Fibroblast of villous mesenchyme (primary cell): ENCODE data around the gene CDK6. TPM values are rescaled to one million over a fixed set of nuclear protein-coding genes. Genes with fewer than 3 reads are reported as not detected.
A peak's percentile ranks its signal among the peaks of the same experiment; 100 is the strongest.

Source experiments
- DNase-seq: peaks from one replicate; pipeline ENCODE4 v3.0.0-alpha.2; 2010; ENCODE audit warnings: low read depth
- H3K4me3 ChIP-seq: 2 replicates; pipeline ENCODE4 v1.5.1; 2011; ENCODE audit warnings: low read depth, mild to moderate bottlenecking, low read length
- total RNA-seq: library from RNA; depleted of rRNA; stranded (reverse); fragments of >200 nt; gene quantifications from 2 replicates; pipeline ENCODE4 v1.2.3, GENCODE V29; 2012
- TF ChIP-seq, protein P1 (sequence below): IDR thresholded peaks from 2 replicates; pipeline ENCODE4 v1.5.1; 2012; ENCODE audit warnings: low read depth, mild to moderate bottlenecking, low read length; ENCODE audit not compliant: insufficient read depth

The CDK6 gene
- total RNA-seq, 1 donor, result 30.7 TPM

DNA sequence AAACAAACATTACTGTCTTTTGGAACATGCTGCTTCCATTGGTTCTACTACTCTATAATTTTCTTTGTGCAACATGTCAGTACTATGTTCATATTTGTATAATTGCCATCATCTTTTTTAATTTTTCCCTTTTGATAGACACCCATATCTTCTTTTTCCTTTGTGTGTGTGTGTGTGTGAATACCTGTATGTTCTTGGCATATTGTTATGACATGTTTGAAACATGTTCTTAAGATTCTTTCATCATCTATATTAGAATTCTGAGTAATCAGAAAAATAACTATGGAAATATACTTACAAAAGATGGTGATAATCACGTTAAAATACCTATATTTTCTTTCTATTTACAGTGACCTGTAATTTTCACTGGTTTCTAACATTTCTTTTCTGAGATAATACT, 3.5 kb upstream of the CDK6 start:
- DNase-seq, result no peak
- H3K4me3 ChIP-seq, result no peak overlapping the region
- TF ChIP-seq, protein P1, sequence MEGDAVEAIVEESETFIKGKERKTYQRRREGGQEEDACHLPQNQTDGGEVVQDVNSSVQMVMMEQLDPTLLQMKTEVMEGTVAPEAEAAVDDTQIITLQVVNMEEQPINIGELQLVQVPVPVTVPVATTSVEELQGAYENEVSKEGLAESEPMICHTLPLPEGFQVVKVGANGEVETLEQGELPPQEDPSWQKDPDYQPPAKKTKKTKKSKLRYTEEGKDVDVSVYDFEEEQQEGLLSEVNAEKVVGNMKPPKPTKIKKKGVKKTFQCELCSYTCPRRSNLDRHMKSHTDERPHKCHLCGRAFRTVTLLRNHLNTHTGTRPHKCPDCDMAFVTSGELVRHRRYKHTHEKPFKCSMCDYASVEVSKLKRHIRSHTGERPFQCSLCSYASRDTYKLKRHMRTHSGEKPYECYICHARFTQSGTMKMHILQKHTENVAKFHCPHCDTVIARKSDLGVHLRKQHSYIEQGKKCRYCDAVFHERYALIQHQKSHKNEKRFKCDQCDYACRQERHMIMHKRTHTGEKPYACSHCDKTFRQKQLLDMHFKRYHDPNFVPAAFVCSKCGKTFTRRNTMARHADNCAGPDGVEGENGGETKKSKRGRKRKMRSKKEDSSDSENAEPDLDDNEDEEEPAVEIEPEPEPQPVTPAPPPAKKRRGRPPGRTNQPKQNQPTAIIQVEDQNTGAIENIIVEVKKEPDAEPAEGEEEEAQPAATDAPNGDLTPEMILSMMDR, result no peak

- no peak overlapping the region for H3K4me3 ChIP-seq
- no peak for DNase-seq
- TF ChIP-seq, protein P1, result no peak
These were observed 2.6 kb upstream of the CDK6 start for GRCh38 chr7:92838934-92839333.

DNA sequence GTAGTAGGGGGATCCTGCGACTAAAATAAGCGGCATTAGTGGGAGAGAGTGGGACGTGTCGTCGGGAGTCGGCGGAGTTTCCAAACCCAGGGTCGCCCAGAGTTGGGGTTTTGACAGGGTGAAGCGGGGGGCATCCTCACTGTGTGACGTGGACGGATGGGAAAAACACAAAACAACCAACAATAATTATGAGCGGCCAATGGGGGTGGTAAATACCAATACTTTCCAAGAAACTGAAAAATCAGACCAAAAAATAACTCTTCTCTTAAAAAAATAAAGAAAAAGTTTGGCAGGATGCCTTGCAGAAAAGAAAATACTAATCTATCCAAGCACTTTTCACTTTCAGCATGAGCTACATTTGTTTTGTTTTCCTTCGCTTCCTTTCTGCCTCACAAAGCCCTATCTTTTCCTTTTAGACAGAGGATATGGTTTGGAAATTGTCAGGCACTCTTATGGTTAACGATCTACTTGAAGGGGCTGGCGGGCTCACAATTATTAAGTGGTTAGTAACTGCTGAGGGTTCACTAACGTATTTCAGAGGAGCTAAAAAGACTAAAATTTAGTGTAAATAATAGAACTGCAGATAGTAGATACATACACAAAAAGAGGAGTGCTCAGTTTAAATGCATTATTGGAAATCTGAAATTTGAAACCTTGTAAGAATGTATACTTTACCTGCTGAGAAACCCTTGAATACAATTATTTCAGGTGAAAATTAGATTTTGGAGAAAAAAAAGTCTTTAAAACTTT, 802 bp upstream of the CDK6 start:
- H3K4me3 ChIP-seq, result peak overlapping the region; percentile 87
- TF ChIP-seq, protein P1, result no peak
- peak; percentile 23 for DNase-seq

DNA sequence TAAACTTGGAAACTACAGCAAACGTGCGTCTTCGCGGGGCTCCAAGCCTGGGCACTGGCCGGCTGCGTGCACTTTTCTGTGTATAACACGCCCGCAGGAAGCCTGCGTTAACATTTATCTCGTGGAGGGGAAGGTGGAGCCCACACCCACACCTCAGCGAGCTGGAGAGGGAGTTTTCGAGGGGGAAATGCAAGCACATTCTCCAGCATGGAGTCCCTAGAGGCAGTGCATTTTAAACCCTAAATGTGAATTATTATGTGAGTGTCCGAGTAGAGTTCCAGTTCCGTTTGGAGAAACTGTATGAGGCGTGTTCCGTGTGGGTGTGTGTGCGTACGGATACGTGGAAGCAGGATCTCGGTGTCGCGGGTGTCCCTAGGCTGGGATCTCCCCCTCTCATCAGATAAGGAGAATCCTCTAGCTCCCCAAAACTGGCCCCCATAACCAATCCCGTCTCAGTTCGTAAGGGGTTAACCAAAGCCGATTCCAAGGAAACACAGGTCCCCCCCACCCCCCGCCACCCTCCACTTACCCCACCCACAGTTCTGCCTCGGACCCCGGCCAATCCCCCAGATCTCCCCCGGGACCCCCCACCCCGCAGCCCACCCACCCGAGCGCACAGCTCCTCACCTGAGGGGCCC, 403 bp downstream of the CDK6 start:
- peak; percentile 35 for DNase-seq
- TF ChIP-seq, protein P1, result no peak
- peak overlapping the region; percentile 87 for H3K4me3 ChIP-seq

DNA sequence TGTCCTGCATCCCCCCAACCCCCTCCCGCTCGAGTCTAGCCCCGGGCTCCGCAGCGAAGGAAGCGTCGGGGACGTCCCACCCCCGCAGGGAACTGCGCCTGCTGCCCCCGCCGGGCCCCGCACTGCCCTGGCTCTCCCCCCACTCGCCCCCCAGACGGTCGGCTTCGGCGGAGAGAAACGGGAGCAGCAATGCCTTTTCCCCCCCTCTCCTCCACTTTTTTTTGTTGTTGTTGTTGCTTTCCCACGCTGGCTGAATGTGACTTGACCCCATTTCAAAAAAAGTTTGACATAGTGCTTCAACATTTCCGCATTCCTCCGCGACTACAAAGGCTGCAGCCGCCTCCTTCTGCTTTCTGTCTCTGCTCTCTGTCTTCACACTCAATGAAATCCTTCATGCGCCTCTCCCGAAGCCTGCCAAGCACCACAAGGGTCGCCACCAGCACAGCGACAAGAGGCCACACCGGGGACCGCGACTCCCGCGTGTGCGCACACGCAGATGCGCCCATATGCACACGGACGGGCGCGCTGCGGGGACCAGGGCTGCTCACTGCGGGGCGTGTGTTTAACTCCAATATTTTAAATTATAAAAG, 1.0 kb downstream of the CDK6 start:
- TF ChIP-seq, protein P1, result no peak
- DNase-seq, result peak; percentile 77
- peak overlapping the region; percentile 87 for H3K4me3 ChIP-seq

DNA sequence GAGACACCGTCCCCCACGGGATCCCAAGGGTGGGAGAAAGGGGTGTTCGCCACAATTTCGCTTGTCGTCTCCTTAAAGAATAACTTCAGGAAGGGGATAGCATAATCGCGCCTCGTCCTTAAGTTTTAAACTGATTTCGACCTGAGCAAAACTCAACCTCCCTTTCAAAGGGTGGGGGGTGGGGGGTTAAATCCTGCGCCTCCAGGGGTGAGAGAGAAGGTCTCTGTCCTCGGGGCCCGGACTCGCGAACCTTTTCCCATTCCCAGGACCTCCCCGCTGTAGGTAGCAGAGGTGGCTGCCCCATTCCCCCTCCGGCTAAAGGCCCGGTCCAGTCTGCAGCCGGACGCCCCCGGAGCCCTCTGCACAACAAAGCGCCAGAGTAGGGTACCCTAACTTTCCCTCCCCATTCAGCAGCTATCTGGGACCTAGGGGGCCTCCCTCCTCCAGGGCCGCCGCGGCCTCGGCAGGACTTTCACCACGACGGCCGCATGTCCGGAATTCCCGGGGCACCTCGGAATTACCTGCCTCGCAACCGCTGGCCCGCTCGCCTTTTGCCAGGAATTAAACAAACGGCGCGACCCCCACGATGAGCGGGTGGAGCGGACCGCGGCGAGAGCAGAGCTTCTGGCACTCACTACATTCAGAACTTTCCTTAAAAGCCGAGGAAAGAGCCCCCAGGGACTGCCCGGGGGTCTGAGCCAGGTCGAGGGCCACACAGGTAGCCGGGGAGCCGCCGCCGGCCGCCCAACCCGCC, 1.7 kb downstream of the CDK6 start:
- TF ChIP-seq, protein P1, result no peak
- DNase-seq, result no peak

More for the DNA sequence above, 1.7 kb downstream of the CDK6 start:
- peak overlapping the region; percentile 87 for H3K4me3 ChIP-seq
